ENCODE measurements around the gene KRTAP20-3.

Gene KRTAP20-3

GRCh38 chr21:30642564-30642963 is at the start of gene KRTAP20-3:
Gene KRTAP20-3 (plus strand): TSS chr21:30642864.
- Histone ChIP-seq H3K79me2 (ENCODE audit: control insufficient read depth, low read length) (no peaks in the 10 kb centered on the region), H3K9me3 (ENCODE audit: control insufficient read depth, insufficient read depth, low read length) (no peaks in the 10 kb centered on the region), H3K9me2 (replicated peaks; ENCODE audit: control insufficient read depth, low read length) (no peaks in the 10 kb centered on the region), H3K27ac (ENCODE audit: low read depth, low read length) (no peak within 1 kb of the TSS), H3F3A (ENCODE audit: control insufficient read depth, insufficient read depth) (no peaks in the 10 kb centered on the region), H4K20me1 (ENCODE audit: control insufficient read depth, insufficient read depth, low read depth, low read length) (no peaks in the 10 kb centered on the region), H3K4me3 (ENCODE audit: low read length) (no peak within 1 kb of the TSS), H3K36me3 (ENCODE audit: control insufficient read depth, low read length) (no peaks in the 10 kb centered on the region), H3K4me1 (ENCODE audit: control insufficient read depth, low read length) (no peaks in the 10 kb centered on the region), H3K4me2 (ENCODE audit: low read length) (no peak within 1 kb of the TSS), H3K27me3 (ENCODE audit: control insufficient read depth, low read length) (no peaks in the 10 kb centered on the region)
- TF ChIP-seq CTCF (IDR thresholded peaks at IDR 0.05; ENCODE audit: low read depth, low read length, poor library complexity, severe bottlenecking) = no peak
- no peak for TF ChIP-seq EZH2phosphoT487 (IDR thresholded peaks at IDR 0.05; ENCODE audit: borderline replicate concordance, low read length)

- TF ChIP-seq EZH2phosphoT487 (IDR thresholded peaks at IDR 0.05; ENCODE audit: borderline replicate concordance, low read length) (no peak), CTCF (IDR thresholded peaks at IDR 0.05; ENCODE audit: low read depth, low read length, poor library complexity, severe bottlenecking) (no peak)
- Histone ChIP-seq H3K27me3 (ENCODE audit: control insufficient read depth, low read length) (no peaks in the 10 kb centered on the region), H3F3A (ENCODE audit: control insufficient read depth, insufficient read depth) (no peaks in the 10 kb centered on the region), H4K20me1 (ENCODE audit: control insufficient read depth, insufficient read depth, low read depth, low read length) (no peaks in the 10 kb centered on the region), H3K4me3 (ENCODE audit: low read length) (no peak within 1 kb of the TSS), H3K79me2 (ENCODE audit: control insufficient read depth, low read length) (no peaks in the 10 kb centered on the region), H3K27ac (ENCODE audit: low read depth, low read length) (no peak within 1 kb of the TSS), H3K36me3 (ENCODE audit: control insufficient read depth, low read length) (no peaks in the 10 kb centered on the region), H3K4me1 (ENCODE audit: control insufficient read depth, low read length) (no peaks in the 10 kb centered on the region), H3K9me2 (replicated peaks; ENCODE audit: control insufficient read depth, low read length) (no peaks in the 10 kb centered on the region), H3K9me3 (ENCODE audit: control insufficient read depth, insufficient read depth, low read length) (no peaks in the 10 kb centered on the region), H3K4me2 (ENCODE audit: low read length) (no peak within 1 kb of the TSS)
Observed at GRCh38 chr21:30598802-30599201, 43.9 kb upstream of the KRTAP20-3 start, which contains the start of gene KRTAP6-2. Gene KRTAP6-2 (minus strand): TSS chr21:30598902. CDS start chr21:30598874, 28 bp downstream.

GRCh38 chr21:30600787-30601186 is 41.9 kb upstream of the KRTAP20-3 start, which contains the start of gene KRTAP22-1:
Gene KRTAP22-1 (plus strand): TSS chr21:30601087.
- Histone ChIP-seq H3K4me2 (ENCODE audit: low read length) (no peak within 1 kb of the TSS), H4K20me1 (ENCODE audit: control insufficient read depth, insufficient read depth, low read depth, low read length) (no peaks in the 10 kb centered on the region), H3K9me2 (replicated peaks; ENCODE audit: control insufficient read depth, low read length) (no peaks in the 10 kb centered on the region), H3K9me3 (ENCODE audit: control insufficient read depth, insufficient read depth, low read length) (no peaks in the 10 kb centered on the region), H3K36me3 (ENCODE audit: control insufficient read depth, low read length) (no peaks in the 10 kb centered on the region), H3K4me3 (ENCODE audit: low read length) (no peak within 1 kb of the TSS), H3K79me2 (ENCODE audit: control insufficient read depth, low read length) (no peaks in the 10 kb centered on the region), H3K27me3 (ENCODE audit: control insufficient read depth, low read length) (no peaks in the 10 kb centered on the region), H3F3A (ENCODE audit: control insufficient read depth, insufficient read depth) (no peaks in the 10 kb centered on the region), H3K27ac (ENCODE audit: low read depth, low read length) (no peak within 1 kb of the TSS), H3K4me1 (ENCODE audit: control insufficient read depth, low read length) (no peaks in the 10 kb centered on the region)
- TF ChIP-seq CTCF (IDR thresholded peaks at IDR 0.05; ENCODE audit: low read depth, low read length, poor library complexity, severe bottlenecking) = no peak
- no peak for TF ChIP-seq EZH2phosphoT487 (IDR thresholded peaks at IDR 0.05; ENCODE audit: borderline replicate concordance, low read length)
